PFSK-1 (cell line): ENCODE results near the gene FEN1.
A peak's percentile ranks its signal among the peaks of the same experiment; 100 is the strongest.

ENCODE experiments used
- FOXP2 ChIP-seq: optimal IDR thresholded peaks from 2 replicates; pipeline ENCODE3; 2011; ENCODE audit warnings: borderline replicate concordance, control low read depth, inconsistent platforms; ENCODE audit not compliant: insufficient read depth; ENCODE audit errors: extremely low read length, extremely low read depth
- POLR2AphosphoS5 ChIP-seq: IDR thresholded peaks from 2 replicates; pipeline ENCODE4 v1.6.1; 2012; ENCODE audit warnings: low read depth, mild to moderate bottlenecking, control low read depth, low read length, moderate library complexity
- REST ChIP-seq, 2 experiments: IDR thresholded peaks; 2 replicates each; pipeline versions ENCODE4 v1.6.1 to v1.8.0; 2011 to 2012; ENCODE audit warnings: low read depth in 2 of 2, low read length in 2 of 2, control low read depth in 1 of 2, inconsistent platforms in 1 of 2, mild to moderate bottlenecking in 1 of 2, moderate library complexity in 1 of 2; ENCODE audit not compliant: insufficient read depth in 1 of 2
- SIN3A ChIP-seq: IDR thresholded peaks from 2 replicates; pipeline ENCODE4 v1.6.1; 2012; ENCODE audit warnings: mild to moderate bottlenecking, low read length, moderate library complexity, borderline replicate concordance; ENCODE audit not compliant: insufficient read depth
- TAF1 ChIP-seq: IDR thresholded peaks from 2 replicates; pipeline ENCODE4 v1.6.1; 2012; ENCODE audit warnings: low read length, control low read depth, borderline replicate concordance; ENCODE audit not compliant: insufficient read depth

FEN1 gene

GRCh38 chr11:61816736-61817455 lies 24.2 kb downstream of the FEN1 start, which contains the start of gene FADS1:
TSS of gene FADS1 (minus strand) at chr11:61817003. CDS start at chr11:61816929, 74 bp downstream.
- TF ChIP-seq TAF1 (no peak), FOXP2 (peak; percentile 84), POLR2AphosphoS5 (peak; percentile 58; the same call in 1 of the 2 replicates)

- TF ChIP-seq REST (IDR thresholded peaks at IDR 0.05; ENCODE audit: insufficient read depth in 1 of 2, low read depth in 2 of 2, low read length in 2 of 2) (no peak), TAF1 (no peak), SIN3A (no peak), FOXP2 (no peak), POLR2AphosphoS5 (no peak)
Observed at GRCh38 chr11:61817471-61818202, 24.9 kb downstream of the FEN1 start.

GRCh38 chr11:61820174-61820573 lies 27.5 kb downstream of the FEN1 start:
- no peak for TF ChIP-seq REST (IDR thresholded peaks at IDR 0.05; ENCODE audit: insufficient read depth in 1 of 2, low read depth in 2 of 2, low read length in 2 of 2)
- TF ChIP-seq FOXP2 = no peak
- TF ChIP-seq POLR2AphosphoS5 = no peak
- no peak for TF ChIP-seq SIN3A
- TF ChIP-seq TAF1 = no peak

- no peak for TF ChIP-seq POLR2AphosphoS5
- no peak for TF ChIP-seq SIN3A
- TF ChIP-seq FOXP2 = no peak
- TF ChIP-seq REST (IDR thresholded peaks at IDR 0.05; ENCODE audit: insufficient read depth in 1 of 2, low read depth in 2 of 2, low read length in 2 of 2) = no peak
- TF ChIP-seq TAF1 = no peak
Observed at GRCh38 chr11:61826930-61827570, 34.3 kb downstream of the FEN1 start.

GRCh38 chr11:61827571-61828378 lies 35.1 kb downstream of the FEN1 start, which contains the start of gene FADS2:
TSS of gene FADS2 (plus strand) at chr11:61828300. CDS start at chr11:61828391, 91 bp downstream.
- TF ChIP-seq POLR2AphosphoS5 (no peak), FOXP2 (no peak), SIN3A (no peak), TAF1 (no peak), REST (IDR thresholded peaks at IDR 0.05; ENCODE audit: insufficient read depth in 1 of 2, low read depth in 2 of 2, low read length in 2 of 2) (no peak)
